Measurements from ENCODE around the gene KDM2B. TPM values are rescaled to one million over a fixed set of nuclear protein-coding genes. Genes with fewer than 3 reads are reported as not detected.

The KDM2B gene
- polyA plus RNA-seq, 1 of the 3 experiments (the other 2 are of a cell fraction): 11.5 TPM

DNA sequence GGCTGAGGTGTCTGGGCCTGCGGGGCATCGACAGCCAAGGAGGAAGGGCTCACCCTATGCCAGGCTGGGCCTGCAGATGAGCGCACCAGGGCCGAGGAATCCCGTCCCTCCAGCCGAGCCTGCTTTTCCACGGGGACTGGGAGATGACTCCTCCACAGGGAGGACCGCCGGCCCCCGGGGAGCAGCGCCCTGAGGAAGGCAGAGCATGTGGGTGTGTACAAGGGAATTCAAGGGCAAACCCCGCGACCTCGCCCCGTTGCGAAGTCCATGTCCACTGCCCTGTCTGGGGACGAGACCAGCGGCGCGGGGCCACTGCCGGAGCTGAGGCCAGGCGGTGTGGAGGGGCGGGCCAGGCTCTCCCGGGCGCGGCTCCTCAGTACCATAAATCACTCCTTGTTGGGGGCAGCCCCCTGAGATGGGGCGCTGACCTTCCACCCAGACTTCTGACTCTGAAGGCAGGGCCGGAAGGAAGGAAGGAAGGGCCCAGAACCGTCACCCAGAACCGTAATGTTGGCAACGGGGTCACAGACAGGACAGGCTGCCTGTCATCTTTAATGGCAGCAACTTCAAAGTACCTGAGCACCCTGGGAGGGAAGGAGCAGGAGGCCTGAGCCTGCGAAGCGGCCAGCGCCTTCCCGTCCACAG lies 128.4 kb downstream of the KDM2B start:
- Histone ChIP-seq H3K4me3 (ENCODE audit: low read depth in 2 of 2, low read length in 1 of 2) (no peak overlapping the region), H3F3A (replicated peaks; ENCODE audit: insufficient read depth) (peaks cover 3% of the 10 kb centered on the region), H2AFZ (ENCODE audit: low read depth) (no peak overlapping the region), H3K27ac (ENCODE audit: low read depth in 2 of 2, low read length in 1 of 2) (no peak overlapping the region), H3K9me2 (no peaks in the 10 kb centered on the region), H3K9ac (no peak overlapping the region), H3K36me3 (replicated peaks in 1 of 2; ENCODE audit: control insufficient read depth in 1 of 2, insufficient read depth in 2 of 2, low read length in 1 of 2) (peaks cover 2 to 15% of the 10 kb centered on the region in 2 experiments), H3K27me3 (ENCODE audit: insufficient read depth) (no peaks in the 10 kb centered on the region), H3K79me2 (ENCODE audit: insufficient read depth) (peaks cover 46% of the 10 kb centered on the region), H3K4me2 (no peak overlapping the region), H4K20me1 (ENCODE audit: insufficient read depth) (peaks cover 21% of the 10 kb centered on the region), H3K9me3 (no peaks in the 10 kb centered on the region), H3K4me1 (ENCODE audit: control insufficient read depth in 1 of 2, insufficient read depth in 2 of 2, low read depth in 1 of 2, low read length in 1 of 2) (peaks cover 0 to 3% of the 10 kb centered on the region in 2 experiments; a peak in 1 of 4 replicates)
- 92% methylated on average over 28 of the region's 35 CpGs for WGBS (ENCODE audit: low lambda C conversion rate)
- ChIA-PET POLR2A (no interaction called here), CTCF (interaction anchor here (0.5 to 8.1 kb wide), 3 partner anchors 10 to 663 kb away, joined by 3 to 46 read pairs (median 6); no protein-coding TSS in a partner anchor)
- TF ChIP-seq FOXJ3 (CRISPR knock-in tag; IDR thresholded peaks at IDR 0.05) (no peak), GATA2 (CRISPR knock-in tag; IDR thresholded peaks at IDR 0.05) (no peak), TEAD4 (IDR thresholded peaks at IDR 0.05; ENCODE audit: borderline replicate concordance, insufficient read depth) (no peak)
- TF ChIP-seq, protein P1, sequence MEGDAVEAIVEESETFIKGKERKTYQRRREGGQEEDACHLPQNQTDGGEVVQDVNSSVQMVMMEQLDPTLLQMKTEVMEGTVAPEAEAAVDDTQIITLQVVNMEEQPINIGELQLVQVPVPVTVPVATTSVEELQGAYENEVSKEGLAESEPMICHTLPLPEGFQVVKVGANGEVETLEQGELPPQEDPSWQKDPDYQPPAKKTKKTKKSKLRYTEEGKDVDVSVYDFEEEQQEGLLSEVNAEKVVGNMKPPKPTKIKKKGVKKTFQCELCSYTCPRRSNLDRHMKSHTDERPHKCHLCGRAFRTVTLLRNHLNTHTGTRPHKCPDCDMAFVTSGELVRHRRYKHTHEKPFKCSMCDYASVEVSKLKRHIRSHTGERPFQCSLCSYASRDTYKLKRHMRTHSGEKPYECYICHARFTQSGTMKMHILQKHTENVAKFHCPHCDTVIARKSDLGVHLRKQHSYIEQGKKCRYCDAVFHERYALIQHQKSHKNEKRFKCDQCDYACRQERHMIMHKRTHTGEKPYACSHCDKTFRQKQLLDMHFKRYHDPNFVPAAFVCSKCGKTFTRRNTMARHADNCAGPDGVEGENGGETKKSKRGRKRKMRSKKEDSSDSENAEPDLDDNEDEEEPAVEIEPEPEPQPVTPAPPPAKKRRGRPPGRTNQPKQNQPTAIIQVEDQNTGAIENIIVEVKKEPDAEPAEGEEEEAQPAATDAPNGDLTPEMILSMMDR (IDR thresholded peaks at IDR 0.05): no peak
- DNase-seq: no peak

DNA sequence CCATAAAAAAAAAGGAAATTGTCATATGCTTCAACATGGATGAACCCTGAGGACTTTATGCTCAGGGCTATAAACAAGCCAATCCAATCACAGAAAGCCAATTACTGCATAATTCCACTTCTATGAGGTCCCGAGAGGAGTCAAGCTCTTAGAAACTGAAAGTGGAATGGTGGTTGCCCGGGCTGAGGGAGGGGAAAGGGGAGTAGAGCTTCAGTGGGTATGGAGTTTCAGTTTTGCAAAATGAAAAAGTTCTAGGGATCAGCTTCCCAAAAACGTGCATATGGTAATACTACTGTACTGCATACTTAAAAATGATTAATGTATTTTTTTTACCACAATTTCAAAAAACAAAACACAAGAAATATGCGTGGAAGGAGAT lies 128.9 kb downstream of the KDM2B start:
- H3K36me3 ChIP-seq (replicated peaks in 1 of 2; ENCODE audit: control insufficient read depth in 1 of 2, insufficient read depth in 2 of 2, low read length in 1 of 2): peaks cover 2 to 15% of the 10 kb centered on the region in 2 experiments
- WGBS (ENCODE audit: low lambda C conversion rate): 82% methylated on average over 4 of the region's 4 CpGs
- no peak for DNase-seq
- H3K27me3 ChIP-seq (ENCODE audit: insufficient read depth): no peaks in the 10 kb centered on the region
- POLR2A ChIA-PET: no interaction called here
- CTCF ChIA-PET: interaction anchor here (1.8 to 8.1 kb wide), 2 partner anchors 9 to 117 kb away, joined by 6 to 46 read pairs; no protein-coding TSS in a partner anchor
- peaks cover 44% of the 10 kb centered on the region for H3K79me2 ChIP-seq (ENCODE audit: insufficient read depth)
- no peaks in the 10 kb centered on the region for H3K9me2 ChIP-seq
- H3K4me3 ChIP-seq (ENCODE audit: low read depth in 2 of 2, low read length in 1 of 2): no peak overlapping the region
- no peaks in the 10 kb centered on the region for H3K9me3 ChIP-seq
- peaks cover 0 to 3% of the 10 kb centered on the region in 2 experiments; a peak in 1 of 4 replicates for H3K4me1 ChIP-seq (ENCODE audit: control insufficient read depth in 1 of 2, insufficient read depth in 2 of 2, low read depth in 1 of 2, low read length in 1 of 2)
- peaks cover 3% of the 10 kb centered on the region for H3F3A ChIP-seq (replicated peaks; ENCODE audit: insufficient read depth)
- H3K4me2 ChIP-seq: no peak overlapping the region
- TF ChIP-seq, protein P2, sequence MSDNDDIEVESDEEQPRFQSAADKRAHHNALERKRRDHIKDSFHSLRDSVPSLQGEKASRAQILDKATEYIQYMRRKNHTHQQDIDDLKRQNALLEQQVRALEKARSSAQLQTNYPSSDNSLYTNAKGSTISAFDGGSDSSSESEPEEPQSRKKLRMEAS (IDR thresholded peaks at IDR 0.05; ENCODE audit: low read depth): no peak
- TF ChIP-seq SIN3A (IDR thresholded peaks at IDR 0.05; ENCODE audit: borderline replicate concordance, low read depth, low read length) (no peak), NRF1 (IDR thresholded peaks at IDR 0.05; ENCODE audit: low read depth, low read length) (no peak)
- TF ChIP-seq, protein P3, sequence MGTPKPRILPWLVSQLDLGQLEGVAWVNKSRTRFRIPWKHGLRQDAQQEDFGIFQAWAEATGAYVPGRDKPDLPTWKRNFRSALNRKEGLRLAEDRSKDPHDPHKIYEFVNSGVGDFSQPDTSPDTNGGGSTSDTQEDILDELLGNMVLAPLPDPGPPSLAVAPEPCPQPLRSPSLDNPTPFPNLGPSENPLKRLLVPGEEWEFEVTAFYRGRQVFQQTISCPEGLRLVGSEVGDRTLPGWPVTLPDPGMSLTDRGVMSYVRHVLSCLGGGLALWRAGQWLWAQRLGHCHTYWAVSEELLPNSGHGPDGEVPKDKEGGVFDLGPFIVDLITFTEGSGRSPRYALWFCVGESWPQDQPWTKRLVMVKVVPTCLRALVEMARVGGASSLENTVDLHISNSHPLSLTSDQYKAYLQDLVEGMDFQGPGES (IDR thresholded peaks at IDR 0.05; ENCODE audit: low read depth, low read length): no peak
- no peak overlapping the region for H3K9ac ChIP-seq
- H2AFZ ChIP-seq (ENCODE audit: low read depth): no peak overlapping the region
- peaks cover 20% of the 10 kb centered on the region for H4K20me1 ChIP-seq (ENCODE audit: insufficient read depth)
- no peak overlapping the region for H3K27ac ChIP-seq (ENCODE audit: low read depth in 2 of 2, low read length in 1 of 2)

Measured in SK-N-SH (cell line).